Loucy (cell line): ENCODE results near the gene B3GAT2.

ENCODE experiments used
- H2AFZ ChIP-seq: fragments of 200-600 bp; sonication (generic); 2 replicates; pipeline ENCODE4 v1.6.0; 2016; ENCODE audit warnings: antibody characterized with exemption, mild to moderate bottlenecking, low read length, moderate library complexity
- H3F3A ChIP-seq: fragments of 200-600 bp; 2 replicates; pipeline ENCODE4 v1.6.0; 2016; ENCODE audit warnings: antibody characterized with exemption, low read depth, mild to moderate bottlenecking
- H3K27me3 ChIP-seq: fragments of 200-600 bp; sonication (generic); 2 replicates; pipeline ENCODE4 v1.6.1; 2014; ENCODE audit warnings: low read length, mild to moderate bottlenecking; ENCODE audit not compliant: insufficient read depth, poor library complexity, severe bottlenecking
- H3K36me3 ChIP-seq: fragments of 200-600 bp; sonication (generic); 2 replicates; pipeline ENCODE4 v1.6.1; 2016; ENCODE audit warnings: low read length; ENCODE audit not compliant: insufficient read depth
- H3K4me1 ChIP-seq: fragments of 200-600 bp; sonication (generic); 2 replicates; pipeline ENCODE4 v1.5.1; 2014; ENCODE audit warnings: low read length, mild to moderate bottlenecking; ENCODE audit not compliant: insufficient read depth, poor library complexity, severe bottlenecking
- H3K4me2 ChIP-seq: fragments of 200-600 bp; sonication (generic); 2 replicates; pipeline ENCODE4 v1.6.0; 2014; ENCODE audit warnings: antibody characterized with exemption, low read length, low read depth, mild to moderate bottlenecking; ENCODE audit not compliant: poor library complexity, severe bottlenecking
- H3K4me3 ChIP-seq: fragments of 200-600 bp; sonication (generic); 2 replicates; pipeline ENCODE4 v1.5.1; 2014; ENCODE audit warnings: low read length, mild to moderate bottlenecking, mixed read lengths; ENCODE audit not compliant: poor library complexity, severe bottlenecking
- H3K79me2 ChIP-seq: fragments of 200-600 bp; sonication (generic); 2 replicates; pipeline ENCODE4 v1.6.1; 2014; ENCODE audit warnings: low read length; ENCODE audit not compliant: insufficient read depth
- H3K9ac ChIP-seq: fragments of 200-600 bp; sonication (generic); 2 replicates; pipeline ENCODE4 v1.6.0; 2014; ENCODE audit warnings: mild to moderate bottlenecking, low read depth, low read length, moderate library complexity; ENCODE audit not compliant: poor library complexity, severe bottlenecking
- H3K9me2 ChIP-seq: fragments of 200-600 bp; sonication (generic); replicated peaks from 2 replicates; pipeline ENCODE4 v1.6.1; 2016; ENCODE audit warnings: low read depth, low read length, mixed read lengths
- H3K9me3 ChIP-seq: fragments of 200-600 bp; sonication (generic); 2 replicates; pipeline ENCODE4 v1.6.1; 2014; ENCODE audit warnings: mild to moderate bottlenecking, antibody characterized with exemption, low read length, low read depth; ENCODE audit not compliant: insufficient read depth
- H4K20me1 ChIP-seq: fragments of 200-600 bp; sonication (generic); 2 replicates; pipeline ENCODE4 v1.6.0; 2014; ENCODE audit warnings: antibody characterized with exemption, low read length, mild to moderate bottlenecking; ENCODE audit not compliant: insufficient read depth, poor library complexity, severe bottlenecking
- EZH2phosphoT487 ChIP-seq: fragments of 200-600 bp; IDR thresholded peaks from 2 replicates; pipeline ENCODE4 v1.6.1; 2018; ENCODE audit warnings: antibody characterized with exemption, mild to moderate bottlenecking, moderate library complexity, borderline replicate concordance
- TF ChIP-seq, protein P1 (sequence below): fragments of 200-600 bp; sonication (generic); conservative IDR thresholded peaks from 2 replicates; pipeline ENCODE4 v1.5.1; 2014; ENCODE audit warnings: mild to moderate bottlenecking, antibody characterized with exemption, low read length

B3GAT2 gene

DNA sequence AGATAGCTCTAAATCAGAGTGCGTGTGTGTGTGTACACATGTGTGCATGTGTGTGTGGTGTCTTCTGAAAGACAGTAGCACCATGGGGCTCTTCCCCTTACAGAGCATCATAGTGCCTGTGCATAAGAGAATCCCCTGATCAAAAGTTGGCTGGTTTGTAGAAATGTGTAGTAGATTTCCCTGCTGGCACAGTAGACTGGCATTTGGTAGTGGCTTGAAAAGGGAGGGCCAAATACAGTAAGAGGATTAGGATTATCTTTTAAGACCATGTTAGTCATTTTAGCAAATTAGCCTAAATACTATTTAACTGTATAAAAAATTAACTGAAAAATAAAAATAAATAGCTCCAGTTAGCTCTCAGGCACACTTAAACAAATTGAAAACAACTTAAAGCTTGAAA, 112.6 kb downstream of the B3GAT2 start:
- no peak for TF ChIP-seq EZH2phosphoT487
- TF ChIP-seq, protein P1, sequence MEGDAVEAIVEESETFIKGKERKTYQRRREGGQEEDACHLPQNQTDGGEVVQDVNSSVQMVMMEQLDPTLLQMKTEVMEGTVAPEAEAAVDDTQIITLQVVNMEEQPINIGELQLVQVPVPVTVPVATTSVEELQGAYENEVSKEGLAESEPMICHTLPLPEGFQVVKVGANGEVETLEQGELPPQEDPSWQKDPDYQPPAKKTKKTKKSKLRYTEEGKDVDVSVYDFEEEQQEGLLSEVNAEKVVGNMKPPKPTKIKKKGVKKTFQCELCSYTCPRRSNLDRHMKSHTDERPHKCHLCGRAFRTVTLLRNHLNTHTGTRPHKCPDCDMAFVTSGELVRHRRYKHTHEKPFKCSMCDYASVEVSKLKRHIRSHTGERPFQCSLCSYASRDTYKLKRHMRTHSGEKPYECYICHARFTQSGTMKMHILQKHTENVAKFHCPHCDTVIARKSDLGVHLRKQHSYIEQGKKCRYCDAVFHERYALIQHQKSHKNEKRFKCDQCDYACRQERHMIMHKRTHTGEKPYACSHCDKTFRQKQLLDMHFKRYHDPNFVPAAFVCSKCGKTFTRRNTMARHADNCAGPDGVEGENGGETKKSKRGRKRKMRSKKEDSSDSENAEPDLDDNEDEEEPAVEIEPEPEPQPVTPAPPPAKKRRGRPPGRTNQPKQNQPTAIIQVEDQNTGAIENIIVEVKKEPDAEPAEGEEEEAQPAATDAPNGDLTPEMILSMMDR, result no peak
- Histone ChIP-seq H3K36me3 (peaks cover 4% of the 10 kb centered on the region; the same call in 1 of the 2 replicates), H4K20me1 (no peaks in the 10 kb centered on the region), H3K27me3 (no peaks in the 10 kb centered on the region), H3F3A (no peaks in the 10 kb centered on the region), H3K9ac (no peak overlapping the region), H3K4me3 (no peak overlapping the region), H3K4me2 (no peak overlapping the region), H3K9me2 (no peaks in the 10 kb centered on the region), H3K9me3 (no peaks in the 10 kb centered on the region), H3K4me1 (peaks cover 2% of the 10 kb centered on the region), H2AFZ (no peak overlapping the region), H3K79me2 (no peaks in the 10 kb centered on the region)

DNA sequence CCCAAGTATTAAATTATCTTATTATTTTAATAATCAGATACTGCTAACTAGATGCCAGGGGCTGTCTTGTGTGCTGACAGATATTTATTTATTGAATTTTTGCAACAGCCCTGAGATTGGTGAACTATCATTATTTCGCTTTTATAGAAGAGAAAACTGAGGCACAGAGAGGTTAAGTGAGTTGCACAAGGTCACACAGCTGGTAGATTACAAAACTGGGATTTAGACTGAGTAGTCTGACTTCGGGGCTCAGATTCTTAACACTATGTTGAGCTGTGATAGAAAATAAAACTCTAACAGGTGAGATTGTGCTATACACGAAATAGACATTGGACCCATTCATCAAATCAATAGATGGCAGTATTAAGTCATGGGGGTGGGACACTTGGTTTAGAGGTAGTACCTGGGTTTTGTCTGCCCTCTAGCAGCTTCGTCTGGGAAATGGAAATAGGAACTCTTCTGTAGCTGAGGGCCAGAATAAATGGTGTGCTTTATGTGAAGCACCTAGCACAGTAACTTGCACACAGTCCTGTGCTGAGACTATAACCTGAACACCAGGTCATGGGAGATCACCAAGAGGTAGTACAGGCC, 113.4 kb downstream of the B3GAT2 start:
- Histone ChIP-seq H3K9ac (no peak overlapping the region), H4K20me1 (no peaks in the 10 kb centered on the region), H3K79me2 (no peaks in the 10 kb centered on the region), H3K36me3 (peaks cover 4% of the 10 kb centered on the region; the same call in 1 of the 2 replicates), H3K9me2 (no peaks in the 10 kb centered on the region), H3K4me2 (no peak overlapping the region), H3K27me3 (no peaks in the 10 kb centered on the region), H2AFZ (no peak overlapping the region), H3F3A (no peaks in the 10 kb centered on the region), H3K4me3 (no peak overlapping the region), H3K4me1 (peaks cover 6% of the 10 kb centered on the region), H3K9me3 (no peaks in the 10 kb centered on the region)
- TF ChIP-seq, protein P1, result peak; percentile 20; the same call in 1 of the 2 replicates
- no peak for TF ChIP-seq EZH2phosphoT487

DNA sequence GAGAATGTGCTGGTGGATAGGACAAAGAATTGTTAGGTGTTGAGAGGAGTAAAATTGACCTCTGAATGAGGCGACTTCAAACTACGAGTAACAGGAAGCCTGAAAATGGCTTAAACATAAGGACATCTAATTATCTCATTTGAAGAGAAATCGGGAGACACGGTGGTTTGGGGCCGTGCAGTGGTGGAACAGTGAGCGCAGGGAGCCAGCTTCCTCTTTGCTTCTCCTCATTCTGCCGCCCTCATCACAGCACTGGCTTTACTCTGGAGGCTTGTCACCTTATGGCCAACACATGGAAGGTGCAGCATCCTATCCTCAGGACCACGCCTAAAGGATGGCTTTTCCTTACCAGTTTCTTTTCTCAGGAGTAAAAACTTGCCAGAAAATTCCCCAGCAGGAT, 114.3 kb downstream of the B3GAT2 start:
- TF ChIP-seq, protein P1, result no peak
- TF ChIP-seq EZH2phosphoT487, result no peak
- no peak overlapping the region for H2AFZ ChIP-seq
- H3K79me2 ChIP-seq, result no peaks in the 10 kb centered on the region
- no peaks in the 10 kb centered on the region for H4K20me1 ChIP-seq
- no peaks in the 10 kb centered on the region for H3K9me3 ChIP-seq
- peaks cover 6% of the 10 kb centered on the region for H3K4me1 ChIP-seq
- no peak overlapping the region for H3K4me3 ChIP-seq
- H3K36me3 ChIP-seq, result peaks cover 4% of the 10 kb centered on the region; the same call in 1 of the 2 replicates
- H3K4me2 ChIP-seq, result no peak overlapping the region
- no peaks in the 10 kb centered on the region for H3F3A ChIP-seq
- no peak overlapping the region for H3K9ac ChIP-seq
- no peaks in the 10 kb centered on the region for H3K9me2 ChIP-seq
- H3K27me3 ChIP-seq, result no peaks in the 10 kb centered on the region
